ENCODE measurements around the gene SPNS3.

The SPNS3 gene

DNA sequence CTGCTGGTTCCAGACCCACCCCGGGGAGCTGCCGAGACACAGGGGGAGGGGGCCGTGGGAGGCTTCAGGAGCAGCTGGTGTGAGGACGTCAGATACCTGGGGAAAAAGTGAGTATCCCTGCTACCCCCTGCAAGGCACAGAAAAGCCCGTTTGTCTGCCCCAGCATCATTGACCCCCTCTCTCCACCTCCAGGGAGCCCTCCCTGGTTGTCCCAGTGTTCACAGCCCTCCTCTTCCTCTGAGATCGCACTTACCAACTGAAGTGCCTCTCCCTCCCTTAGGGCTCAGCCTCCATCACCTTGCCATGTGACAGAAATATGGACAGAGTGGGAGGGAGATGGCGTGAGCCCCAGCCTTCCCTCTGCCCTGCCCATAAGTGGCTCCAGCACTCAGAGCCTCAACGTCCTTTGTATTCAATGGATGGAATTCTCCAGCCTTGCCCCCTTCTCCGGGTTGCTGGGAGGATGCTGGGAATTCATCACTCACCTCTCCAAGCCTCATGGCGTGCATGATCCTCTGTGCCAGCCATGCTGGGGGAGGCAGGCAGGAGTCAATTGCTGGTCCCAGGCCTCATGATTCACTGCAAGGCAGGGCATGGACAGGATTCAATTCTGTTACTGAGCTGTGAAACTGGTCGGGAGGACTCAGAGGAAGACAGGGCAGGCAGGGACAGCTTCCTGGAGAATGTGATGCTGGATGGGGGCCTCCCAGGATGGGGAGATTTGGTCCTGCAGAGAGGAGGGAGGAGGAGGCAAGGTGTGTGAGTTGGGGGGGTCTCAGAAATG lies 14.6 kb downstream of the SPNS3 start:
- Histone ChIP-seq H3K9me3 (ENCODE audit: control insufficient read depth, insufficient read depth, low read depth, low read length) (no peaks in the 10 kb centered on the region), H3K36me3 (ENCODE audit: control insufficient read depth in 2 of 2, insufficient read depth in 1 of 2, low read length in 2 of 2) (no peaks in the 10 kb centered on the region), H3K27ac (ENCODE audit: extremely low read depth, low read depth, low read length) (no peak overlapping the region), H3K4me1 (ENCODE audit: control insufficient read depth, insufficient read depth, low read length) (no peaks in the 10 kb centered on the region), H3K4me3 (ENCODE audit: low read depth, low read length) (no peak overlapping the region)
- POLR2A ChIA-PET = no interaction called here
- TF ChIP-seq ZFHX2 (tag by site-specific recombination; conservative IDR thresholded peaks at IDR 0.05) (0 out of 2 replicates have a peak, but pooled peaks have one; percentile 16), SP7 (tag by site-specific recombination; IDR thresholded peaks at IDR 0.05) (no peak), ZNF837 (tag by site-specific recombination; IDR thresholded peaks at IDR 0.05) (no peak), GLIS1 (tag by site-specific recombination; IDR thresholded peaks at IDR 0.05) (peak; percentile 18; the same call in 1 of the 2 replicates), ZNF266 (tag by site-specific recombination; IDR thresholded peaks at IDR 0.05; ENCODE audit: low read depth) (no peak), ZIC2 (tag by site-specific recombination; IDR thresholded peaks at IDR 0.05) (0 out of 2 replicates have a peak, but pooled peaks have one; percentile 21), ZNF311 (tag by site-specific recombination; IDR thresholded peaks at IDR 0.05; ENCODE audit: borderline replicate concordance) (no peak)
- CTCF ChIA-PET = interaction anchor here (1.1 kb wide), 1 partner anchor 28 kb away, joined by 4 read pairs; no protein-coding TSS in a partner anchor

DNA sequence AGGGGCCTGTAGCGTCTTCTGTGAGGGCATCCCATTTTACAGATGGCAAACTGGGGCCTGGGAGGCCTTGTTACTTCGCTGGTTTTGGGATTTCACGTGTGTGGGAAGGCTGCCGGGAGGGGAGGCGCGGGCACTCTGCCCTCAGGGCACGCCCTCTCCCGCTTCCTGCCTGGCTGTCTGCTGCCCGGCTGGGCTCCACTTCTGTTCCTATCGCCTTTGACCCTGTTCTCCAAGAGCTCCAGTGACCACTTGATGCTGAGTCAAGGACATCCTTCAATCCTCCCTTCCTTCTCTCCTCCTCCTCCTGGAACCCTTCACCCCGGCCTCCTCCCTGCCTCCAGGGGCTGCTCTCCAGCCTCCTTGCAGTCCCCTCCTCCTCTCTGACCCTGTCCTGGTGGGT lies 16.0 kb downstream of the SPNS3 start:
- H3K36me3 ChIP-seq (ENCODE audit: control insufficient read depth in 2 of 2, insufficient read depth in 1 of 2, low read length in 2 of 2) = no peaks in the 10 kb centered on the region
- ChIA-PET POLR2A (no interaction called here), CTCF (no interaction called here)
- H3K4me3 ChIP-seq (ENCODE audit: low read depth, low read length) = no peak overlapping the region
- TF ChIP-seq ZFHX2 (tag by site-specific recombination; conservative IDR thresholded peaks at IDR 0.05) = 0 out of 2 replicates have a peak, but pooled peaks have one; percentile 3
- TF ChIP-seq, protein P1, sequence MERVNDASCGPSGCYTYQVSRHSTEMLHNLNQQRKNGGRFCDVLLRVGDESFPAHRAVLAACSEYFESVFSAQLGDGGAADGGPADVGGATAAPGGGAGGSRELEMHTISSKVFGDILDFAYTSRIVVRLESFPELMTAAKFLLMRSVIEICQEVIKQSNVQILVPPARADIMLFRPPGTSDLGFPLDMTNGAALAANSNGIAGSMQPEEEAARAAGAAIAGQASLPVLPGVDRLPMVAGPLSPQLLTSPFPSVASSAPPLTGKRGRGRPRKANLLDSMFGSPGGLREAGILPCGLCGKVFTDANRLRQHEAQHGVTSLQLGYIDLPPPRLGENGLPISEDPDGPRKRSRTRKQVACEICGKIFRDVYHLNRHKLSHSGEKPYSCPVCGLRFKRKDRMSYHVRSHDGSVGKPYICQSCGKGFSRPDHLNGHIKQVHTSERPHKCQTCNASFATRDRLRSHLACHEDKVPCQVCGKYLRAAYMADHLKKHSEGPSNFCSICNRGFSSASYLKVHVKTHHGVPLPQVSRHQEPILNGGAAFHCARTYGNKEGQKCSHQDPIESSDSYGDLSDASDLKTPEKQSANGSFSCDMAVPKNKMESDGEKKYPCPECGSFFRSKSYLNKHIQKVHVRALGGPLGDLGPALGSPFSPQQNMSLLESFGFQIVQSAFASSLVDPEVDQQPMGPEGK (tag by site-specific recombination; IDR thresholded peaks at IDR 0.05) = no peak
- TF ChIP-seq KLF8 (tag by site-specific recombination; IDR thresholded peaks at IDR 0.05) = no peak
- TF ChIP-seq ZNF138 (tag by site-specific recombination; IDR thresholded peaks at IDR 0.05; ENCODE audit: borderline replicate concordance) = no peak
- no peaks in the 10 kb centered on the region for H3K4me1 ChIP-seq (ENCODE audit: control insufficient read depth, insufficient read depth, low read length)
- no peaks in the 10 kb centered on the region for H3K9me3 ChIP-seq (ENCODE audit: control insufficient read depth, insufficient read depth, low read depth, low read length)
- H3K27ac ChIP-seq (ENCODE audit: extremely low read depth, low read depth, low read length) = no peak overlapping the region

DNA sequence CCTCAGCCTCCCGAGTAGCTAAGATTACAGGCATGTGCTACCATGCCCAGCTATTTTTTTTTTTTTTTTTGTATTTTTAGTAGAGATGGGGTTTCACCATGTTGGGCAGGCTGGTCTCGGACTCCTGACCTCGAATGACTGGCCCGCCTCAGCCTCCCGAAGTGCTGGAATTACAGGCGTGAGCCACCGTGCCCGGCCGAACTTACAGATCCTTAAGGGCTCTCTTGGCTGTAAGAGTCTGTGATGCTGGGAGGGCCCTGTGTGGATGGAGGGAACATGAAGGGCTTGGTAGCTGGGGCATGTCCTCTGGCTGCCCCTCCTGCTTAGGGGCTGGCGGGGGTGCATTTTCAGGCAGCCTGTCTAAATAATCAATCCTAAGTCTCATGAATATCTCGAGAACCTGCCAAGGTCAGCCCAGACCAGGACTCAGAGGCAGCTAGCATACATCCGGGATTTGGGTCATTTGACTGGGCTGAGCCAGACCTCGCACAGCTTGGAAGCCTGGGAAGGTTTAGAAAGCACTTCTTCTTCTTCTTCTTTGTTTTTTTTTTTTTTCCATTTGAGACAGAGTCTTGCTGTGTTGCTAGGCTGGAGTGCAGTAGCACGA lies 17.1 kb downstream of the SPNS3 start:
- no peaks in the 10 kb centered on the region for H3K36me3 ChIP-seq (ENCODE audit: control insufficient read depth in 2 of 2, insufficient read depth in 1 of 2, low read length in 2 of 2)
- H3K4me3 ChIP-seq (ENCODE audit: low read depth, low read length) = no peak overlapping the region
- H3K4me1 ChIP-seq (ENCODE audit: control insufficient read depth, insufficient read depth, low read length) = no peaks in the 10 kb centered on the region
- no peaks in the 10 kb centered on the region for H3K9me3 ChIP-seq (ENCODE audit: control insufficient read depth, insufficient read depth, low read depth, low read length)
- TF ChIP-seq HOXD13 (CRISPR knock-in tag; IDR thresholded peaks at IDR 0.05; ENCODE audit: borderline replicate concordance) (no peak), ZNF248 (tag by site-specific recombination; IDR thresholded peaks at IDR 0.05) (no peak), ZNF184 (tag by site-specific recombination; IDR thresholded peaks at IDR 0.05) (no peak), ZNF10 (tag by site-specific recombination; IDR thresholded peaks at IDR 0.05) (no peak), BCL11B (tag by site-specific recombination; IDR thresholded peaks at IDR 0.05; ENCODE audit: low read depth) (no peak), FEZF1 (tag by site-specific recombination; IDR thresholded peaks at IDR 0.05) (no peak)
- TF ChIP-seq, protein P2, sequence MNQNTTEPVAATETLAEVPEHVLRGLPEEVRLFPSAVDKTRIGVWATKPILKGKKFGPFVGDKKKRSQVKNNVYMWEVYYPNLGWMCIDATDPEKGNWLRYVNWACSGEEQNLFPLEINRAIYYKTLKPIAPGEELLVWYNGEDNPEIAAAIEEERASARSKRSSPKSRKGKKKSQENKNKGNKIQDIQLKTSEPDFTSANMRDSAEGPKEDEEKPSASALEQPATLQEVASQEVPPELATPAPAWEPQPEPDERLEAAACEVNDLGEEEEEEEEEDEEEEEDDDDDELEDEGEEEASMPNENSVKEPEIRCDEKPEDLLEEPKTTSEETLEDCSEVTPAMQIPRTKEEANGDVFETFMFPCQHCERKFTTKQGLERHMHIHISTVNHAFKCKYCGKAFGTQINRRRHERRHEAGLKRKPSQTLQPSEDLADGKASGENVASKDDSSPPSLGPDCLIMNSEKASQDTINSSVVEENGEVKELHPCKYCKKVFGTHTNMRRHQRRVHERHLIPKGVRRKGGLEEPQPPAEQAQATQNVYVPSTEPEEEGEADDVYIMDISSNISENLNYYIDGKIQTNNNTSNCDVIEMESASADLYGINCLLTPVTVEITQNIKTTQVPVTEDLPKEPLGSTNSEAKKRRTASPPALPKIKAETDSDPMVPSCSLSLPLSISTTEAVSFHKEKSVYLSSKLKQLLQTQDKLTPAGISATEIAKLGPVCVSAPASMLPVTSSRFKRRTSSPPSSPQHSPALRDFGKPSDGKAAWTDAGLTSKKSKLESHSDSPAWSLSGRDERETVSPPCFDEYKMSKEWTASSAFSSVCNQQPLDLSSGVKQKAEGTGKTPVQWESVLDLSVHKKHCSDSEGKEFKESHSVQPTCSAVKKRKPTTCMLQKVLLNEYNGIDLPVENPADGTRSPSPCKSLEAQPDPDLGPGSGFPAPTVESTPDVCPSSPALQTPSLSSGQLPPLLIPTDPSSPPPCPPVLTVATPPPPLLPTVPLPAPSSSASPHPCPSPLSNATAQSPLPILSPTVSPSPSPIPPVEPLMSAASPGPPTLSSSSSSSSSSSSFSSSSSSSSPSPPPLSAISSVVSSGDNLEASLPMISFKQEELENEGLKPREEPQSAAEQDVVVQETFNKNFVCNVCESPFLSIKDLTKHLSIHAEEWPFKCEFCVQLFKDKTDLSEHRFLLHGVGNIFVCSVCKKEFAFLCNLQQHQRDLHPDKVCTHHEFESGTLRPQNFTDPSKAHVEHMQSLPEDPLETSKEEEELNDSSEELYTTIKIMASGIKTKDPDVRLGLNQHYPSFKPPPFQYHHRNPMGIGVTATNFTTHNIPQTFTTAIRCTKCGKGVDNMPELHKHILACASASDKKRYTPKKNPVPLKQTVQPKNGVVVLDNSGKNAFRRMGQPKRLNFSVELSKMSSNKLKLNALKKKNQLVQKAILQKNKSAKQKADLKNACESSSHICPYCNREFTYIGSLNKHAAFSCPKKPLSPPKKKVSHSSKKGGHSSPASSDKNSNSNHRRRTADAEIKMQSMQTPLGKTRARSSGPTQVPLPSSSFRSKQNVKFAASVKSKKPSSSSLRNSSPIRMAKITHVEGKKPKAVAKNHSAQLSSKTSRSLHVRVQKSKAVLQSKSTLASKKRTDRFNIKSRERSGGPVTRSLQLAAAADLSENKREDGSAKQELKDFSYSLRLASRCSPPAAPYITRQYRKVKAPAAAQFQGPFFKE (tag by site-specific recombination; IDR thresholded peaks at IDR 0.05; ENCODE audit: borderline replicate concordance) = no peak
- ChIA-PET POLR2A (no interaction called here), CTCF (interaction anchor here (0.6 to 1.1 kb wide), 2 partner anchors 9 to 45 kb away, joined by 3 to 4 read pairs; no protein-coding TSS in a partner anchor)
- H3K27ac ChIP-seq (ENCODE audit: extremely low read depth, low read depth, low read length) = no peak overlapping the region

Measured in HEK293 (cell line).